Left ventricle myocardium superior (tissue), 1 donor: Measurements from ENCODE around the gene GABRA4. TPM values are rescaled to one million over a fixed set of nuclear protein-coding genes. Genes with fewer than 3 reads are reported as not detected.

Experiments
- ATAC-seq: fragments of 200-7000 bp; cut with Tn5 transposase; one replicate; pipeline ENCODE4 v1.9.1; 2020; ENCODE audit warnings: mild to moderate bottlenecking, moderate library complexity
- DNase-seq: peaks from one replicate; pipeline ENCODE4 v3.0.0-alpha.2; 2020
- intact Hi-C: fragments of 100-400 bp; cut with micrococcal nuclease; formaldehyde crosslinking; loops from one replicate; pipeline ENCODE4 v1.11.0; 2022
- total RNA-seq: library from RNA; stranded (reverse); fragmentation: NEBNext Ultra II Directional; extraction: Animal tissue kit (Norgen Biotek cat#: 25700); gene quantifications from one replicate; pipeline ENCODE4 v1.2.1, GENCODE V29; 2021
- donor health status: DM: no; HTN: yes; CAD: no; lungs with severe emphysema.

Gene GABRA4
- total RNA-seq, 1 donor from 2014 or later, result 16.5 TPM

- no peak for ATAC-seq
- intact Hi-C loops, result no loop called here
- DNase-seq, result no peak
Observed at GRCh38 chr4:46870411-46870810, 123.0 kb downstream of the GABRA4 start.

Other genes with a start within 250 kb of the GABRA4 start
- not detected for gene COX7B2, start 84.3 kb downstream of the GABRA4 start, total RNA-seq
- gene GABRB1, start 38.0 kb upstream of the GABRA4 start, total RNA-seq, result 4.0 TPM